Cardiac muscle cell (in vitro differentiated cells and primary cell): Measurements from ENCODE around the gene PIEZO2. TPM values are rescaled to one million over a fixed set of nuclear protein-coding genes. Genes with fewer than 3 reads are reported as not detected.

ENCODE experiments used
- DNase-seq, 2 donors: peaks; one replicate each; pipeline versions ENCODE4 v3.0.0 to v3.0.0-alpha.2; 2010 to 2017; ENCODE audit warnings: low read depth in 1 of 2, low spot score in 1 of 2
- H3K27ac ChIP-seq: fragments of 200-600 bp; sonication (generic); 2 replicates; pipeline ENCODE4 v1.5.1; 2016
- H3K27me3 ChIP-seq: fragments of 200-600 bp; sonication (generic); 2 replicates; pipeline ENCODE4 v1.6.0; 2016; ENCODE audit warnings: control low read depth
- H3K36me3 ChIP-seq: fragments of 200-600 bp; sonication (generic); 2 replicates; pipeline ENCODE4 v1.5.1; 2016; ENCODE audit warnings: control low read depth
- H3K4me1 ChIP-seq: fragments of 200-600 bp; sonication (generic); 2 replicates; pipeline ENCODE4 v1.8.1; 2017; ENCODE audit warnings: low read depth, mild to moderate bottlenecking, mixed run types
- H3K4me3 ChIP-seq: fragments of 200-600 bp; sonication (generic); 2 replicates; pipeline ENCODE4 v1.5.1; 2016; ENCODE audit warnings: mild to moderate bottlenecking
- H3K9me3 ChIP-seq: fragments of 200-600 bp; sonication (generic); 2 replicates; pipeline ENCODE4 v1.5.1; 2017; ENCODE audit warnings: low read depth, mild to moderate bottlenecking, control low read depth
- CTCF ChIP-seq: IDR thresholded peaks from 2 replicates; pipeline ENCODE4 v1.5.1; 2012; ENCODE audit warnings: low read depth, mild to moderate bottlenecking, low read length
- polyA plus RNA-seq: library from polyadenylated mRNA; unstranded; fragments of >200 nt; fragmentation: Nextera tagmentation; extraction: Ambion mirVana; gene quantifications from 2 replicates; pipeline ENCODE4 v1.2.1, GENCODE V29; 2016
- total RNA-seq: library from RNA; depleted of rRNA; stranded (reverse); fragments of >200 nt; gene quantifications from 2 replicates; pipeline ENCODE4 v1.2.3, GENCODE V29; 2016

The PIEZO2 gene
- total and polyA plus RNA-seq, 2 experiments from 2014 or later, result 0.04 to 0.69 TPM

GRCh38 chr18:11047817-11048216 is 101.6 kb downstream of the PIEZO2 start:
- H3K4me1 ChIP-seq, result no peaks in the 10 kb centered on the region
- no peak for DNase-seq

GRCh38 chr18:11047156-11047555 is 102.2 kb downstream of the PIEZO2 start:
- TF ChIP-seq CTCF, result no peak
- no peak overlapping the region for H3K27ac ChIP-seq
- H3K9me3 ChIP-seq, result no peaks in the 10 kb centered on the region
- DNase-seq, result peak in 1 of 2 donors; percentile 46
- H3K4me1 ChIP-seq, result no peaks in the 10 kb centered on the region
- H3K27me3 ChIP-seq, result no peaks in the 10 kb centered on the region
- H3K36me3 ChIP-seq, result no peaks in the 10 kb centered on the region
- no peak overlapping the region for H3K4me3 ChIP-seq

More at GRCh38 chr18:11047817-11048216, 101.6 kb downstream of the PIEZO2 start:
- H3K4me3 ChIP-seq, result no peak overlapping the region
- no peak for TF ChIP-seq CTCF
- H3K27me3 ChIP-seq, result no peaks in the 10 kb centered on the region
- H3K9me3 ChIP-seq, result no peaks in the 10 kb centered on the region
- no peaks in the 10 kb centered on the region for H3K36me3 ChIP-seq
- H3K27ac ChIP-seq, result no peak overlapping the region

GRCh38 chr18:11046140-11046539 is 103.2 kb downstream of the PIEZO2 start:
- Histone ChIP-seq H3K9me3 (no peaks in the 10 kb centered on the region), H3K4me3 (no peak overlapping the region), H3K4me1 (no peaks in the 10 kb centered on the region), H3K27ac (no peak overlapping the region), H3K27me3 (no peaks in the 10 kb centered on the region), H3K36me3 (no peaks in the 10 kb centered on the region)
- TF ChIP-seq CTCF, result no peak
- DNase-seq, result no peak

GRCh38 chr18:11043694-11044093 is 105.7 kb downstream of the PIEZO2 start:
- DNase-seq, result no peak
- no peak for TF ChIP-seq CTCF
- H3K4me1 ChIP-seq, result no peaks in the 10 kb centered on the region

GRCh38 chr18:11042247-11042646 is 107.1 kb downstream of the PIEZO2 start:
- Histone ChIP-seq H3K27ac (no peak overlapping the region), H3K9me3 (no peaks in the 10 kb centered on the region), H3K4me3 (no peak overlapping the region), H3K4me1 (no peaks in the 10 kb centered on the region), H3K27me3 (no peaks in the 10 kb centered on the region), H3K36me3 (no peaks in the 10 kb centered on the region)
- peak in 1 of 2 donors; percentile 49 for DNase-seq
- no peak for TF ChIP-seq CTCF

More at GRCh38 chr18:11043694-11044093, 105.7 kb downstream of the PIEZO2 start:
- Histone ChIP-seq H3K27ac (no peak overlapping the region), H3K27me3 (no peaks in the 10 kb centered on the region), H3K36me3 (no peaks in the 10 kb centered on the region), H3K9me3 (no peaks in the 10 kb centered on the region), H3K4me3 (no peak overlapping the region)
